HepG2 (cell line): Measurements from ENCODE around the gene PRKN. TPM values are rescaled to one million over a fixed set of nuclear protein-coding genes. Genes with fewer than 3 reads are reported as not detected.

Source experiments
- ATAC-seq: fragments of 200-7000 bp; cut with Tn5 transposase; 3 replicates; pipeline ENCODE4 v1.9.1; 2020; ENCODE audit warnings: mild to moderate bottlenecking, moderate library complexity
- BruUV-seq: library from RNA; stranded (reverse); fragments of 400-500 nt; replicated peaks from 2 replicates; lab custom pipeline; 2021; lab: Mats Ljungman, UMichigan
- CTCF ChIA-PET: fragments of 300-600 bp; formaldehyde crosslinking; extraction: SDS; loops from one replicate; lab custom pipeline; 2021; ENCODE audit warnings: low total read pairs, inconsistent platforms, low intra/inter-chr PET ratio; lab: Yijun Ruan, JAX
- POLR2A ChIA-PET: fragments of 350-600 bp; sonication (Branson Sonifier 250); formaldehyde crosslinking; loops from one replicate; lab custom pipeline; 2020; ENCODE audit warnings: antibody characterized with exemption, inconsistent platforms; lab: Yijun Ruan, JAX
- DNase-seq: peaks from one replicate; pipeline ENCODE4 v3.0.0-alpha.2; 2015; ENCODE audit warnings: low spot score
- FAIRE-seq: peaks from 3 replicates; lab custom pipeline; 2011; peaks lifted over from hg19 to GRCh38; lab: Jason Lieb, UNC
- H2AFZ ChIP-seq: one replicate; pipeline ENCODE4 v1.6.1; 2011; ENCODE audit warnings: low read length, inconsistent platforms
- H3K27ac ChIP-seq: fragments of 300-600 bp; 3 replicates; pipeline ENCODE4 v1.8.0; 2011; ENCODE audit warnings: mixed run types, mild to moderate bottlenecking, mixed read lengths, low read length, inconsistent platforms; ENCODE audit not compliant: insufficient read depth; ENCODE audit errors: extremely low read length
- H3K27me3 ChIP-seq, 2 experiments: fragments of 200-600 bp in 1 of 2; 2 replicates in 1 of 2; 3 replicates in 1 of 2; pipeline versions ENCODE4 v1.6.0 to v1.8.0; 2011; ENCODE audit warnings: low read length in 2 of 2, mild to moderate bottlenecking in 2 of 2, moderate library complexity in 2 of 2, inconsistent platforms in 1 of 2; ENCODE audit not compliant: insufficient read depth in 2 of 2, control insufficient read depth in 1 of 2
- H3K36me3 ChIP-seq, 2 experiments: fragments of 200-600 bp in 1 of 2; replicated peaks in 1 of 2; 2 replicates in 1 of 2; 3 replicates in 1 of 2; pipeline versions ENCODE4 v1.5.1 to v1.8.0; 2011; ENCODE audit warnings: low read length in 2 of 2, inconsistent platforms in 1 of 2; ENCODE audit not compliant: insufficient read depth in 2 of 2, control insufficient read depth in 1 of 2
- H3K4me1 ChIP-seq: 2 replicates; pipeline ENCODE4 v1.5.1; 2012; ENCODE audit warnings: low read length, inconsistent platforms; ENCODE audit not compliant: insufficient read depth
- H3K4me2 ChIP-seq: 2 replicates; pipeline ENCODE4 v1.6.0; 2011; ENCODE audit warnings: low read depth, low read length, inconsistent platforms
- H3K4me3 ChIP-seq, 3 experiments: fragments of 200-600 bp in 1 of 3; sonication (generic), shearing (Covaris generic) in 1 of 3; replicated peaks in 1 of 3; 2 replicates each; pipeline ENCODE4 v1.5.1; 2011 to 2016; ENCODE audit warnings: low read length in 3 of 3, inconsistent platforms in 2 of 3, low read depth in 2 of 3, mild to moderate bottlenecking in 2 of 3, control low read depth in 1 of 3, mixed read lengths in 1 of 3; ENCODE audit not compliant: insufficient read depth in 1 of 3
- H3K79me2 ChIP-seq: one replicate; pipeline ENCODE4 v1.6.1; 2011; ENCODE audit warnings: low read length, inconsistent platforms; ENCODE audit not compliant: insufficient read depth
- H3K9ac ChIP-seq: 2 replicates; pipeline ENCODE4 v1.6.0; 2011; ENCODE audit warnings: mild to moderate bottlenecking, low read depth, low read length, inconsistent platforms; ENCODE audit not compliant: insufficient read depth
- H3K9me3 ChIP-seq: 2 replicates; pipeline ENCODE4 v1.5.1; 2012; ENCODE audit warnings: mild to moderate bottlenecking, low read length
- H4K20me1 ChIP-seq: 2 replicates; pipeline ENCODE4 v1.6.0; 2011; ENCODE audit warnings: inconsistent platforms, mild to moderate bottlenecking, low read length, moderate library complexity; ENCODE audit not compliant: insufficient read depth
- HNRNPUL1 ChIP-seq: fragments of 200-400 bp; formaldehyde crosslinking; IDR thresholded peaks from 2 replicates; pipeline ENCODE4 v1.6.1; 2017; ENCODE audit warnings: low read depth, mild to moderate bottlenecking, low read length, moderate library complexity
- KDM2A ChIP-seq: sonication (generic); formaldehyde crosslinking; IDR thresholded peaks from 2 replicates; pipeline ENCODE4 v1.4.0; 2020; ENCODE audit warnings: low read depth, missing genetic modification reagents, borderline replicate concordance
- KDM5A ChIP-seq: fragments of 200-600 bp; sonication (generic); IDR thresholded peaks from 2 replicates; pipeline ENCODE4 v1.7.0; 2018; ENCODE audit warnings: antibody characterized with exemption, mild to moderate bottlenecking, low read length, borderline replicate concordance
- MAFG ChIP-seq: sonication (generic); formaldehyde crosslinking; IDR thresholded peaks from 2 replicates; pipeline ENCODE4 v1.5.1; 2020; ENCODE audit warnings: mild to moderate bottlenecking, missing genetic modification reagents
- MATR3 ChIP-seq: sonication (generic); formaldehyde crosslinking; IDR thresholded peaks from 2 replicates; pipeline ENCODE4 v1.4.0; 2020; ENCODE audit warnings: missing genetic modification reagents
- PCBP2 ChIP-seq: fragments of 200-400 bp; formaldehyde crosslinking; optimal IDR thresholded peaks from 2 replicates; pipeline ENCODE3; 2018; ENCODE audit warnings: low read length, low read depth; ENCODE audit not compliant: poor library complexity, severe bottlenecking
- RBAK ChIP-seq: sonication (generic); formaldehyde crosslinking; IDR thresholded peaks from 2 replicates; pipeline ENCODE4 v1.5.1; 2020; ENCODE audit warnings: mild to moderate bottlenecking, missing genetic modification reagents
- RBM22 ChIP-seq: fragments of 200-400 bp; formaldehyde crosslinking; optimal IDR thresholded peaks from 2 replicates; pipeline ENCODE3; 2017; ENCODE audit warnings: mild to moderate bottlenecking, low read length, moderate library complexity
- SCMH1 ChIP-seq: sonication (generic); formaldehyde crosslinking; IDR thresholded peaks from 2 replicates; pipeline ENCODE4 v1.9.0; 2021; ENCODE audit warnings: missing genetic modification reagents, mild to moderate bottlenecking, borderline replicate concordance
- TBL1XR1 ChIP-seq: fragments of 150-350 bp; IDR thresholded peaks from 2 replicates; pipeline ENCODE4 v1.6.1; 2014; ENCODE audit warnings: borderline replicate concordance, low read length; ENCODE audit not compliant: partially characterized antibody
- ZNF570 ChIP-seq: sonication (generic); formaldehyde crosslinking; IDR thresholded peaks from 2 replicates; pipeline ENCODE4 v1.4.0; 2020; ENCODE audit warnings: mild to moderate bottlenecking, missing genetic modification reagents, borderline replicate concordance
- WGBS: methylation state at CpG from one replicate; pipeline ENCODE4 v1.1.6; 2017; ENCODE audit warnings: low lambda C conversion rate; 5-methylcytosine and 5-hydroxymethylcytosine counted together
- in situ Hi-C: cut with HindIII; loops from 2 replicates; pipeline ENCODE4 v1.10.0; 2017; ENCODE audit warnings: low pct_unique_long_range_greater_than_20kb; ENCODE audit not compliant: extremely low pct_ligation_motif_present
- intact Hi-C: fragments of 100-400 bp; cut with micrococcal nuclease; formaldehyde crosslinking; loops from one replicate; pipeline ENCODE4 v1.10.0; 2022; ENCODE audit not compliant: unreplicated experiment
- polyA plus RNA-seq, 8 experiments: library from polyadenylated mRNA; depleted of rRNA in 3 of 8; stranded (reverse) in 7 of 8; unstranded in 1 of 8; fragments of >200 nt; fragmentation: Illumina TruSeq in 4 of 8; extraction: Trizol in 4 of 8; gene quantifications; 2 replicates each; pipeline versions ENCODE4 v1.2.1 to v1.2.3, GENCODE V29; 2011 to 2016; ENCODE audit warnings: low read depth in 4 of 8, missing spikeins in 1 of 8, mixed read lengths in 1 of 8; ENCODE audit not compliant: insufficient read depth in 1 of 8
- total RNA-seq, 5 experiments: library from RNA; depleted of rRNA; stranded (reverse); fragments of >200 nt; fragmentation: Illumina TruSeq; extraction: Trizol; gene quantifications; 2 replicates each; pipeline ENCODE4 v1.2.3, GENCODE V29; 2016; ENCODE audit warnings: low read depth in 1 of 5
- TF ChIP-seq, protein P1 (sequence below): sonication (generic); formaldehyde crosslinking; IDR thresholded peaks from 2 replicates; pipeline ENCODE4 v1.4.0; 2020; ENCODE audit warnings: missing genetic modification reagents
- TF ChIP-seq, protein P2 (sequence below): sonication (generic); formaldehyde crosslinking; IDR thresholded peaks from 2 replicates; pipeline ENCODE4 v1.4.0; 2020; ENCODE audit warnings: missing genetic modification reagents, mild to moderate bottlenecking, borderline replicate concordance
- TF ChIP-seq, protein P3 (sequence below): sonication (generic); formaldehyde crosslinking; IDR thresholded peaks from 2 replicates; pipeline ENCODE4 v1.5.0; 2020; ENCODE audit warnings: mild to moderate bottlenecking, low read depth, missing genetic modification reagents, borderline replicate concordance
- TF ChIP-seq, protein P4 (sequence below): sonication (generic); formaldehyde crosslinking; IDR thresholded peaks from 2 replicates; pipeline ENCODE4 v1.8.1; 2023; ENCODE audit warnings: missing genetic modification reagents, mild to moderate bottlenecking, borderline replicate concordance
- TF ChIP-seq, protein P5 (sequence below): sonication (generic); formaldehyde crosslinking; IDR thresholded peaks from 2 replicates; pipeline ENCODE4 v1.5.0; 2020; ENCODE audit warnings: missing genetic modification reagents
- TF ChIP-seq, protein P6 (sequence below): sonication (generic); formaldehyde crosslinking; conservative IDR thresholded peaks from 2 replicates; pipeline ENCODE4 v1.8.0; 2022; ENCODE audit warnings: mild to moderate bottlenecking, moderate library complexity, missing genetic modification reagents

The PRKN gene
- total and polyA plus RNA-seq, 2 of the 13 experiments (the other 11 are each of a cell fraction or from before 2014, with no cell fraction given): 0.31 to 0.44 TPM

DNA sequence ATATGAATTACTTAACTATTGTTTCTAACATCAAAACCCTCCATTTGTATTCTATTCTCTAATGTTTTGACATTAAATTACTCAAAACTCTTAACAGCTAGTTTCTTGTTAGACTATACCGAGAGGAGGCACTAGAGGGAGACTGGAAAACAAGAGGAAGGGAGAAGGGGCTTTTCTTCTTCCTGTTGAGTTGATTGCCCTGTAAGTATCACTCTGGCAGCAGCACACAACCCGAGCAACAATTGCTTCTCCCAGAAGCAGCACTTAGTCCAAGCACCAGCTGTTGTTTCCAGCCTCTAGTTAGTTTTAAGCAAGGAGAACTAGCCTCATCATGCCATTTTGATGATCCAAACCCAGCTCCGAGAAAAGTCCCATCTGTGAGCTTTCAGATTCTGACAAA, 603.8 kb downstream of the PRKN start:
- no peak overlapping the region for H3K27ac ChIP-seq
- H3K4me3 ChIP-seq: no peak overlapping the region
- in situ Hi-C loops: no loop called here
- ATAC-seq (peak; percentile 49), FAIRE-seq (no peak), DNase-seq (no peak)
- no peak overlapping the region for H3K9ac ChIP-seq
- no peaks in the 10 kb centered on the region for H3K36me3 ChIP-seq
- no peaks in the 10 kb centered on the region for H3K4me1 ChIP-seq
- no peaks in the 10 kb centered on the region; the same call in 1 of the 2 replicates for H3K9me3 ChIP-seq
- WGBS: 4% methylated on average over 3 of the region's 3 CpGs
- H3K4me2 ChIP-seq: no peak overlapping the region
- no peaks in the 10 kb centered on the region for H3K79me2 ChIP-seq
- POLR2A ChIA-PET: no interaction called here
- intact Hi-C loops: no loop called here
- CTCF ChIA-PET: no interaction called here
- no peaks in the 10 kb centered on the region for H4K20me1 ChIP-seq
- no peak overlapping the region for H2AFZ ChIP-seq
- BruUV-seq: no TSS peak
- no peaks in the 10 kb centered on the region for H3K27me3 ChIP-seq
- TF ChIP-seq, protein P1, sequence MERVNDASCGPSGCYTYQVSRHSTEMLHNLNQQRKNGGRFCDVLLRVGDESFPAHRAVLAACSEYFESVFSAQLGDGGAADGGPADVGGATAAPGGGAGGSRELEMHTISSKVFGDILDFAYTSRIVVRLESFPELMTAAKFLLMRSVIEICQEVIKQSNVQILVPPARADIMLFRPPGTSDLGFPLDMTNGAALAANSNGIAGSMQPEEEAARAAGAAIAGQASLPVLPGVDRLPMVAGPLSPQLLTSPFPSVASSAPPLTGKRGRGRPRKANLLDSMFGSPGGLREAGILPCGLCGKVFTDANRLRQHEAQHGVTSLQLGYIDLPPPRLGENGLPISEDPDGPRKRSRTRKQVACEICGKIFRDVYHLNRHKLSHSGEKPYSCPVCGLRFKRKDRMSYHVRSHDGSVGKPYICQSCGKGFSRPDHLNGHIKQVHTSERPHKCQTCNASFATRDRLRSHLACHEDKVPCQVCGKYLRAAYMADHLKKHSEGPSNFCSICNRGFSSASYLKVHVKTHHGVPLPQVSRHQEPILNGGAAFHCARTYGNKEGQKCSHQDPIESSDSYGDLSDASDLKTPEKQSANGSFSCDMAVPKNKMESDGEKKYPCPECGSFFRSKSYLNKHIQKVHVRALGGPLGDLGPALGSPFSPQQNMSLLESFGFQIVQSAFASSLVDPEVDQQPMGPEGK (CRISPR knock-in tag): no peak
- TF ChIP-seq SCMH1 (CRISPR knock-in tag) (no peak), RBM22 (no peak), KDM5A (no peak), MAFG (CRISPR knock-in tag) (no peak), MATR3 (CRISPR knock-in tag) (no peak), KDM2A (no peak), PCBP2 (no peak), RBAK (CRISPR knock-in tag) (no peak), HNRNPUL1 (no peak), TBL1XR1 (no peak), ZNF570 (CRISPR knock-in tag) (no peak)
- TF ChIP-seq, protein P2, sequence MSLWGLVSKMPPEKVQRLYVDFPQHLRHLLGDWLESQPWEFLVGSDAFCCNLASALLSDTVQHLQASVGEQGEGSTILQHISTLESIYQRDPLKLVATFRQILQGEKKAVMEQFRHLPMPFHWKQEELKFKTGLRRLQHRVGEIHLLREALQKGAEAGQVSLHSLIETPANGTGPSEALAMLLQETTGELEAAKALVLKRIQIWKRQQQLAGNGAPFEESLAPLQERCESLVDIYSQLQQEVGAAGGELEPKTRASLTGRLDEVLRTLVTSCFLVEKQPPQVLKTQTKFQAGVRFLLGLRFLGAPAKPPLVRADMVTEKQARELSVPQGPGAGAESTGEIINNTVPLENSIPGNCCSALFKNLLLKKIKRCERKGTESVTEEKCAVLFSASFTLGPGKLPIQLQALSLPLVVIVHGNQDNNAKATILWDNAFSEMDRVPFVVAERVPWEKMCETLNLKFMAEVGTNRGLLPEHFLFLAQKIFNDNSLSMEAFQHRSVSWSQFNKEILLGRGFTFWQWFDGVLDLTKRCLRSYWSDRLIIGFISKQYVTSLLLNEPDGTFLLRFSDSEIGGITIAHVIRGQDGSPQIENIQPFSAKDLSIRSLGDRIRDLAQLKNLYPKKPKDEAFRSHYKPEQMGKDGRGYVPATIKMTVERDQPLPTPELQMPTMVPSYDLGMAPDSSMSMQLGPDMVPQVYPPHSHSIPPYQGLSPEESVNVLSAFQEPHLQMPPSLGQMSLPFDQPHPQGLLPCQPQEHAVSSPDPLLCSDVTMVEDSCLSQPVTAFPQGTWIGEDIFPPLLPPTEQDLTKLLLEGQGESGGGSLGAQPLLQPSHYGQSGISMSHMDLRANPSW (CRISPR knock-in tag): no peak
- TF ChIP-seq, protein P3, sequence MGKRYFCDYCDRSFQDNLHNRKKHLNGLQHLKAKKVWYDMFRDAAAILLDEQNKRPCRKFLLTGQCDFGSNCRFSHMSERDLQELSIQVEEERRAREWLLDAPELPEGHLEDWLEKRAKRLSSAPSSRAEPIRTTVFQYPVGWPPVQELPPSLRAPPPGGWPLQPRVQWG (CRISPR knock-in tag): no peak
- TF ChIP-seq, protein P4, sequence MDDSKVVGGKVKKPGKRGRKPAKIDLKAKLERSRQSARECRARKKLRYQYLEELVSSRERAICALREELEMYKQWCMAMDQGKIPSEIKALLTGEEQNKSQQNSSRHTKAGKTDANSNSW (CRISPR knock-in tag): no peak
- TF ChIP-seq, protein P5, sequence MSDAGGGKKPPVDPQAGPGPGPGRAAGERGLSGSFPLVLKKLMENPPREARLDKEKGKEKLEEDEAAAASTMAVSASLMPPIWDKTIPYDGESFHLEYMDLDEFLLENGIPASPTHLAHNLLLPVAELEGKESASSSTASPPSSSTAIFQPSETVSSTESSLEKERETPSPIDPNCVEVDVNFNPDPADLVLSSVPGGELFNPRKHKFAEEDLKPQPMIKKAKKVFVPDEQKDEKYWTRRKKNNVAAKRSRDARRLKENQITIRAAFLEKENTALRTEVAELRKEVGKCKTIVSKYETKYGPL (CRISPR knock-in tag): no peak
- TF ChIP-seq, protein P6, sequence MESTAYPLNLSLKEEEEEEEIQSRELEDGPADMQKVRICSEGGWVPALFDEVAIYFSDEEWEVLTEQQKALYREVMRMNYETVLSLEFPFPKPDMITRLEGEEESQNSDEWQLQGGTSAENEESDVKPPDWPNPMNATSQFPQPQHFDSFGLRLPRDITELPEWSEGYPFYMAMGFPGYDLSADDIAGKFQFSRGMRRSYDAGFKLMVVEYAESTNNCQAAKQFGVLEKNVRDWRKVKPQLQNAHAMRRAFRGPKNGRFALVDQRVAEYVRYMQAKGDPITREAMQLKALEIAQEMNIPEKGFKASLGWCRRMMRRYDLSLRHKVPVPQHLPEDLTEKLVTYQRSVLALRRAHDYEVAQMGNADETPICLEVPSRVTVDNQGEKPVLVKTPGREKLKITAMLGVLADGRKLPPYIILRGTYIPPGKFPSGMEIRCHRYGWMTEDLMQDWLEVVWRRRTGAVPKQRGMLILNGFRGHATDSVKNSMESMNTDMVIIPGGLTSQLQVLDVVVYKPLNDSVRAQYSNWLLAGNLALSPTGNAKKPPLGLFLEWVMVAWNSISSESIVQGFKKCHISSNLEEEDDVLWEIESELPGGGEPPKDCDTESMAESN: no peak
